ACC112 (cell line): ENCODE measurements around the gene ADIPOR2.
A peak's percentile ranks its signal among the peaks of the same experiment; 100 is the strongest.

ENCODE experiments used
- H2AFZ ChIP-seq: fragments of 200-600 bp; sonication (generic); one replicate; pipeline ENCODE4 v1.6.0; 2017; ENCODE audit warnings: antibody characterized with exemption, low read length; ENCODE audit not compliant: unreplicated experiment
- H3K27ac ChIP-seq: fragments of 200-600 bp; sonication (generic); 2 replicates; pipeline ENCODE4 v1.5.1; 2014; ENCODE audit warnings: low read depth, mild to moderate bottlenecking, antibody characterized with exemption, low read length, moderate library complexity
- H3K27me3 ChIP-seq: fragments of 200-600 bp; sonication (generic); 2 replicates; pipeline ENCODE4 v1.6.1; 2014; ENCODE audit warnings: mild to moderate bottlenecking, antibody characterized with exemption, low read length, moderate library complexity, mixed read lengths; ENCODE audit not compliant: insufficient read depth
- H3K36me3 ChIP-seq: fragments of 200-600 bp; sonication (generic); 2 replicates; pipeline ENCODE4 v1.6.1; 2016; ENCODE audit warnings: mild to moderate bottlenecking, antibody characterized with exemption, low read length, moderate library complexity, mixed read lengths; ENCODE audit not compliant: insufficient read depth
- H3K4me1 ChIP-seq: fragments of 200-600 bp; sonication (generic); one replicate; pipeline ENCODE4 v1.6.1; 2016; ENCODE audit warnings: low read length, mixed read lengths; ENCODE audit not compliant: insufficient read depth, unreplicated experiment, control insufficient read depth
- H3K4me3 ChIP-seq: fragments of 200-600 bp; sonication (generic); 2 replicates; pipeline ENCODE4 v1.5.1; 2014; ENCODE audit warnings: mild to moderate bottlenecking, low read depth, low read length
- H3K79me2 ChIP-seq: fragments of 200-600 bp; sonication (generic); one replicate; pipeline ENCODE4 v1.6.0; 2016; ENCODE audit warnings: low read length; ENCODE audit not compliant: control insufficient read depth, unreplicated experiment, insufficient read depth

The ADIPOR2 gene

GRCh38 chr12:1651946-1652345 is 38.9 kb upstream of the ADIPOR2 start:
- H3K4me3 ChIP-seq = no peak overlapping the region
- no peaks in the 10 kb centered on the region for H3K27me3 ChIP-seq
- H3K36me3 ChIP-seq = no peaks in the 10 kb centered on the region
- H3K4me1 ChIP-seq = no peaks in the 10 kb centered on the region
- no peak overlapping the region for H3K27ac ChIP-seq
- no peak overlapping the region for H2AFZ ChIP-seq
- no peaks in the 10 kb centered on the region for H3K79me2 ChIP-seq

- Histone ChIP-seq H3K27ac (no peak overlapping the region), H3K27me3 (no peaks in the 10 kb centered on the region), H3K4me3 (no peak overlapping the region), H3K36me3 (no peaks in the 10 kb centered on the region), H3K79me2 (no peaks in the 10 kb centered on the region), H3K4me1 (no peaks in the 10 kb centered on the region), H2AFZ (no peak overlapping the region)
These were observed 35.6 kb upstream of the ADIPOR2 start for GRCh38 chr12:1655225-1655788.

DNA sequence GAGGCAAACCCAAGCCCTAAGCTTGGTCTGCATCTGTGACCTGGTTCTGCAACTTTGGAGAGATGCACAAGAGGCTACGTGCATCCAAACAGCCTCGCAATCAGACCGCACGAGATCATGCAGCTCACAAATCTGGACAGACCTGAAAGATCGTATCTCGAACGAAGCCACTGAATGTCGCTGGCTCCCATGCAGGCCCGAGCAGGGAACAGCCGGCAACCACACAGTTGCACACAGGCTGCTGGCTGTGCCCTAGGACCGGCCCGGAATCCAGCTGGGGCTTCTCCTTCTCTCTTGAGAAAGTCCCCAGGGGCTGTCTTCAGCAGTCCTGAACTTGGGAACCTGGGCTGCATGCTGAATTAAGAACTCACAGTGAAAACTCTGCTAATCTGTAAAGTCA is 34.0 kb upstream of the ADIPOR2 start:
- Histone ChIP-seq H3K27me3 (no peaks in the 10 kb centered on the region), H3K4me3 (no peak overlapping the region), H2AFZ (no peak overlapping the region), H3K36me3 (no peaks in the 10 kb centered on the region), H3K4me1 (no peaks in the 10 kb centered on the region), H3K27ac (no peak overlapping the region), H3K79me2 (no peaks in the 10 kb centered on the region)

- no peak overlapping the region for H3K27ac ChIP-seq
- no peaks in the 10 kb centered on the region for H3K4me1 ChIP-seq
- H2AFZ ChIP-seq = no peak overlapping the region
- no peaks in the 10 kb centered on the region for H3K36me3 ChIP-seq
- no peaks in the 10 kb centered on the region for H3K79me2 ChIP-seq
- peaks cover under 1% of the 10 kb centered on the region; the same call in 1 of the 2 replicates for H3K27me3 ChIP-seq
- no peak overlapping the region for H3K4me3 ChIP-seq
These were observed 33.2 kb upstream of the ADIPOR2 start for GRCh38 chr12:1657688-1658087.

DNA sequence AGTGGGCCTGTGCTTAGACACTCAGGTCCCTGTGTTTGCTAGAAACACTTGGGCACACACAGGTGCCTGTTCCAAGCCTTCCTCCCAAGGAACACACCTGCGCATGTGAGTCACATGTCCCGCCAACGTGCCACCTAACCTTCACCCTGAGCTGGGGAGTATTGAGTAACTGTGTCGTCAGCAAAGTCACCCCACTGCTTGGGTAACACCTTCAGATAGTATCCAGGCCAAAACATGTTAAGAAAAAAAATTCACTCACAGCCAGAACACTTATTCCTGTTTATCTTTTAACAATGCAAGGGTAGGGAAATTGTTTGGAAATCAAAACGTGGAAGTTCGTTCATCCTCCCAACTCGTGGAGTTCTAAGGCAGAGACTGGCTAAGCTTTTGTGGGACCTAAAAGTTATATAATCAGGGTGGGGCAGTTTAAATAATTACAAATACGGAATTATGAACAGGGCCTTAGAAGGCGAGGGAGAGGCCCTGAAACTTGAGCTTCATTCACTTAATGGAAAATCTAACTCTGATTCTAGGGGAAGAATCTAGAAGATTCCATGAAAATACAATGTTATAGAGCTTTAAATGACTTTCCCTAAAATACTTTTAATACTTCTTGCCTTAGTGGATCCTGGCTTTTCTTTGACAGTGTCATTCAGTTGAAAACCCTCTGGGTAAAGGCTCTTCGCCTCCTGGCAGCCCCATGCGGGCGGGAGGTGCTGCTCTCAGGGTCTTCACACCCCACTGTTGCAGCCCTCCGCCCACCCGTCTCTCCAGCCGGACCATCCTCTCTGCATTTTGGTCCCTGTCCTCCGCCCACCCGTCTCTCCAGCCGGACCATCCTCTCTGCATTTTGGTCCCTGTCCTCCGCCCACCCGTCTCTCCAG is 30.3 kb upstream of the ADIPOR2 start:
- H3K36me3 ChIP-seq = no peaks in the 10 kb centered on the region
- no peaks in the 10 kb centered on the region for H3K4me1 ChIP-seq
- H3K79me2 ChIP-seq = no peaks in the 10 kb centered on the region
- H2AFZ ChIP-seq = no peak overlapping the region
- H3K4me3 ChIP-seq = no peak overlapping the region
- H3K27ac ChIP-seq = no peak overlapping the region
- peaks cover 8% of the 10 kb centered on the region; the same call in 1 of the 2 replicates for H3K27me3 ChIP-seq

DNA sequence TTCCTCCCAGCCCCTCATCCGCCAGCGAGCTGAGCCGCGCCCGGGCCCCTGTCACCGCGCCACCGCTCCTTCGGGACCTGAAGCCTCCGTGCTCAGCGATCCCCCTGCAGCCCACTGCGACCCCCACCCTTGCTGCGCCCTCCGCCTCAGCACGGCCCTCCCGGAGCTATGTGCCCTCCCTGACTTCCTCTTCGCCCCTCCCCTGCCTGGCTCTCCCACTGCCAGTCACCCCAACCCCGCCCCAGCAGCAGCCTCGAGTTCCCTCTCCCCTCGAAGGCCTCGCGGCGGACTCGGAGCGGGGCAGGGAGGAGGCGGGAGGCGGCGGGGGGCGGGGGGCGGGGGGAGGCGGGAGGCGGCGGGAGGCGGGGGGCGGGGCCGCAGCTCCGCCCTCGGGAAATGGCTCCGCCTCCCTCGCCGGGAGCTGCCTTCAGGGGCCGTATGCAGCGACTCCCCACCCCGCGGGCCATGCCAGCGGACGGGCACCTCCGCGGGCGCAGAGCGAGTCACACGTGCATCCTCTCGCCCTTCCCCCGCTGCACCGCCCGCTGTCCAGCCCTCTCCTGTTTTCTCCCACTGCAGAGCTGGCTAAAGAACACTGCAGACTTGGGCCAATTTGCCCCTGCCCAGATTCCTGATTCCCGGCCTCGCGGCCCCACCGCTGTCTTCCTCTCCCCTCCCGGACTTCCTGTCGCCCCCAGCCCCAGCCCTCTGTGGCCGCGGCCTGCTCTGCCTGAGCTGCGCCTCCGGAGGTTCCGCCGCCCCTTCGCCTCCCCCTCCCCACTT is 29.1 kb upstream of the ADIPOR2 start:
- Histone ChIP-seq H3K4me3 (peak overlapping the region; percentile 63), H2AFZ (no peak overlapping the region), H3K27me3 (peaks cover 8% of the 10 kb centered on the region; the same call in 1 of the 2 replicates), H3K36me3 (no peaks in the 10 kb centered on the region), H3K4me1 (no peaks in the 10 kb centered on the region), H3K79me2 (no peaks in the 10 kb centered on the region), H3K27ac (no peak overlapping the region)

- Histone ChIP-seq H3K4me1 (no peaks in the 10 kb centered on the region), H3K27ac (no peak overlapping the region), H3K36me3 (no peaks in the 10 kb centered on the region), H3K27me3 (peaks cover 8% of the 10 kb centered on the region; the same call in 1 of the 2 replicates), H3K79me2 (no peaks in the 10 kb centered on the region), H2AFZ (no peak overlapping the region), H3K4me3 (no peak overlapping the region)
These were observed 28.0 kb upstream of the ADIPOR2 start for GRCh38 chr12:1662761-1663439.

DNA sequence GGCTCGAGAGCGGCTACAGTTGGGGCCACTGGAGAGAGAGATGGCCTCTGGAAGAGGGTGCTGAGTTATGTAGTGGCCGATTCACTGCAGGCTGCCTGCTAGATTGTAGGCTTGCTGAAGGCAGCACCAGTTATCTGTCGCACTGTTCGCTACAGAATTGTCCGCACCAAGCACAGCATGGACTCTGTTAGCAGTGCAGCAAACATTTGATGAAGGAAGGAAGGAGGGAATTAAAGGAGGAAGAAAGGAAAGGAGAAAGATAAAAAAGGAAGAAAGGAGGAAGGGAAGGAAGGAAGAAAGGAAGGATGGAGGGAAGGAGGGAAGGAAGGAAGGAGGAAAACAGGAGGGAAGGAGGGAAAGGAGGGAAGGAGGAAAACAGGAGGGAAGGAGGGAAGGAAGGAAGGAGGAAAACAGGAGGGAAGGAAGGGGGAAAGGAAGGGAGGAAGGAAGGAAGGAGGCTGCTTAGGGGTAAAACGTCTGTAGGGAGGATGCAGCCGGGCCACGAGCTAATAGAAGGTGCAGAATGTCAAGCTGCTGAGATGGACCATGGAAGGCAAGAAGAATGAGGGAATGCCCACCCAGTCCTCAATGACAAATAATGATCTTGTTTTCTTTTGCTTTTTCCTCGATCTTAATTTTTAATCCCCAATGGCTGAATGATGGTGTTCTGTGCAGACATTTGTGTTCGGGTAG is 27.3 kb upstream of the ADIPOR2 start:
- H3K27ac ChIP-seq = no peak overlapping the region
- peaks cover 8% of the 10 kb centered on the region; the same call in 1 of the 2 replicates for H3K27me3 ChIP-seq
- no peak overlapping the region for H2AFZ ChIP-seq
- H3K4me1 ChIP-seq = peaks cover under 1% of the 10 kb centered on the region
- no peak overlapping the region for H3K4me3 ChIP-seq
- H3K36me3 ChIP-seq = no peaks in the 10 kb centered on the region
- H3K79me2 ChIP-seq = no peaks in the 10 kb centered on the region

DNA sequence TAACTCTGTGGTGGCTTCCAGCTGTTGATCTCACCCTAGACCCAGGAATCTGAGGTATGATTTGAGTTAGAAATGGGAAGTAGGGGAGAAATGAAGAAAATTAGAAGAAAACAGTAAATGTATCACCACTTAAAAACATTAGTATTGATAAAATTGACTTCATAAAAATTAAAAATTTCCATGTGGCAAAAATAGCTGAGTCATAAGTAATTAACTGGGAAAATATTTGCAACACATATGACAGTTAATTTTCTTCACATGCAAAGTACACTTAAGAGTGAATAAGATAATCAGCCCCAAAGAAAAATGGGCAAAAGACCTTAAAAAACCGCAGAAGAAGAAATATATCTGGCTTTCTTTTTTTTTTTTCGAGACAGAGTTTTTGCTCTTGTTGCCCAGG is 25.5 kb upstream of the ADIPOR2 start:
- Histone ChIP-seq H3K27ac (no peak overlapping the region), H3K27me3 (peaks cover 8% of the 10 kb centered on the region; the same call in 1 of the 2 replicates), H3K4me1 (peaks cover 3% of the 10 kb centered on the region), H3K4me3 (no peak overlapping the region), H3K36me3 (no peaks in the 10 kb centered on the region), H3K79me2 (no peaks in the 10 kb centered on the region), H2AFZ (no peak overlapping the region)

DNA sequence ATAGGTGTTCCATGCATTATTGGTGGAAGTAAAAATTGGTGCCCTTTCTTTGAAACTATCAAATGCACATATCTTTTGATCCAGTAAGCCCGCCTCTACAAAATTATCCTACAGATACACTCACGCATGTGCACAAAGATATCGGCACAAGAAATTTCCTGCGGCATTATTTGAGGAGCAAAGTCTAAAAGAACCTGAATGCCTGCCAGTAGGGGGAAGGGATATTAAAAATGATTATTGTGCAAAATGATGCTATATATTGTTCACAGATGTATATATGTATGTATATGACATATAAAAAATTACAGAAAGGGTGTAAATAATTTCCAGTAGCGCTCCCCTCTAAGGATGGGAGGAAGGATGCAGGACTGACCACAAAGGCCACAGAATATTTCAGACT is 24.7 kb upstream of the ADIPOR2 start:
- Histone ChIP-seq H3K27ac (no peak overlapping the region), H3K4me3 (no peak overlapping the region), H3K36me3 (no peaks in the 10 kb centered on the region), H3K27me3 (peaks cover 8% of the 10 kb centered on the region; the same call in 1 of the 2 replicates), H3K79me2 (no peaks in the 10 kb centered on the region), H3K4me1 (peaks cover 3% of the 10 kb centered on the region), H2AFZ (no peak overlapping the region)
